Activated CD8-positive, alpha-beta memory T cell treated with anti-CD3 and anti-CD28 coated beads, Interleukin-2, amount 50 U/mL, for 1 hour (primary cell): ENCODE data around the gene LCP1.
"Not testable (repeated sequence)": the region's sequence is repeated elsewhere in the genome, so short reads cannot be mapped to it uniquely, and the experiment has no call there.

Source experiments
- DNase-seq: peaks from one replicate; pipeline ENCODE4 v3.0.0-alpha.2; 2020; ENCODE audit errors: extremely low read depth

The LCP1 gene, protein sequence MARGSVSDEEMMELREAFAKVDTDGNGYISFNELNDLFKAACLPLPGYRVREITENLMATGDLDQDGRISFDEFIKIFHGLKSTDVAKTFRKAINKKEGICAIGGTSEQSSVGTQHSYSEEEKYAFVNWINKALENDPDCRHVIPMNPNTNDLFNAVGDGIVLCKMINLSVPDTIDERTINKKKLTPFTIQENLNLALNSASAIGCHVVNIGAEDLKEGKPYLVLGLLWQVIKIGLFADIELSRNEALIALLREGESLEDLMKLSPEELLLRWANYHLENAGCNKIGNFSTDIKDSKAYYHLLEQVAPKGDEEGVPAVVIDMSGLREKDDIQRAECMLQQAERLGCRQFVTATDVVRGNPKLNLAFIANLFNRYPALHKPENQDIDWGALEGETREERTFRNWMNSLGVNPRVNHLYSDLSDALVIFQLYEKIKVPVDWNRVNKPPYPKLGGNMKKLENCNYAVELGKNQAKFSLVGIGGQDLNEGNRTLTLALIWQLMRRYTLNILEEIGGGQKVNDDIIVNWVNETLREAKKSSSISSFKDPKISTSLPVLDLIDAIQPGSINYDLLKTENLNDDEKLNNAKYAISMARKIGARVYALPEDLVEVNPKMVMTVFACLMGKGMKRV

DNA sequence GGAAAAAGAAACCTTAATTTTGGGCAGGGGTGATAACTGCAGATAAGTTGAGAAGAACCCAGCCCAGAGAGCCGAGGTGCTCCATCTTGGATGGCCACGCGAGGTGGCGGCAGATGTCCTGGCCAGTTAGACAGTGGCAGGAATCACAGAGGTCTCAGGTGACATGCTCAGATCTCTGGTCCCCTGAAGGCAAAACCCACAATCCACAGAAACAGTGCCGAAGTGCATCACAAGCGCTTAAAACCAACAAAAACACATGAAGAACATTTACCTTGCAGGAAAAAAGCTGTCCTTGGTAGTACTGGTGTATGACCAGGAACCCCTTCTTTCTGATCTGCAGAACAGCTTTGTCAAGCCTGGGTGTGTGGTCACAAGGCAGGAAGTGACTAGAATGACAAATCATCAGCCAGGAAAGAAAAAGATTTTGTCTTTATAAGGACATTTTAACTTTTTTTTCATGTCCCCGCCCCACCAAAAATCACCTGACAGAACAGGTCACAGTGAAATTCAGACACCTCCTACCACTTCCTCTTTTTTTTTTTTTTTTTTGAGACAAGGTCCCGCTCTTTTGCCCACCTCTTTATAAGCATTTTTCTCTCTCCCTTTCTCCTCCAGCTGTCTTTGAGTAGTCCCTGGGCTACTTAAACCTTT is at the start of gene LCP1:
LCP1 (minus strand) TSS at position 338 of the 651 bp plus-strand sequence. CDS start 22,515 bp downstream, outside the sequence.
- peak; percentile 69 for DNase-seq

DNA sequence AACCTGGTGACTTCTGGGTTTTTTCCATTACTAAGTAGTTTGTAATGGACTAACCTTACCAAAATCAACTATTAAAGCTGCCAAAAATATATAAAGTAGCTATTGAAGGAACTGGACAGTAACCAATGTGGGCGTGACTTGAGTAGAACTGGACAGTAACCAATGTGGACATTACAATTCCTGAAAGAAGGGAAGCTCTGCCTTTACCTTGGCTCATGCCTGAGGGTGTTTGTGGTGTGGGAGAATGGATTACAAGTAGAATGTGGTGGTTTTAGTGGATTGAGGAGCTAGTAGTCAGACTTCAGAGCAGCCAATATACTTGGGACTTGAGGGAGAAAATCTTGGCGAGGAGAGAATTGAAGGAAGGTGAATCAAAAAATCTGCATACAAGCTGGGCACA is 47.3 kb upstream of the LCP1 start:
- DNase-seq: no peak

DNA sequence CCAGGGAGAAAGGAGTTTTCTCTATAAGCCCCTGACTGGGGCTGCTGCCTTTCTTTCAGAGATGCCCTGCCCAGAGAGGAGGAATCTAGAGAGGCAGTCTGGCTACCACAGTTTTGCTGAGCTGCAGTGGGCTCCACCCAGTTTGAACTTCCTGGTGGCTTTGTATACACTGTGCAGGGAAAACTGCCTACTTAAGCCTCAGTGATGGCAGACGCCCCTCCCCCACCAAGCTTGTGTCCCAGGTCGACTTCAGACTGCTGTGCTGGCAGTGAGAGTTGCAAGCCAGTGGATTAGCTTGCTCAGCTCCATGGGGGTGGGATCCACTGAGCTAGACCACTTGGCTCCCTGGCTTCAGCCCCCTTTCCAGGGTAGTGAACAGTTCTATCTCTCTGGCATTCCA is 38.3 kb upstream of the LCP1 start:
- DNase-seq: not testable (repeated sequence)

DNA sequence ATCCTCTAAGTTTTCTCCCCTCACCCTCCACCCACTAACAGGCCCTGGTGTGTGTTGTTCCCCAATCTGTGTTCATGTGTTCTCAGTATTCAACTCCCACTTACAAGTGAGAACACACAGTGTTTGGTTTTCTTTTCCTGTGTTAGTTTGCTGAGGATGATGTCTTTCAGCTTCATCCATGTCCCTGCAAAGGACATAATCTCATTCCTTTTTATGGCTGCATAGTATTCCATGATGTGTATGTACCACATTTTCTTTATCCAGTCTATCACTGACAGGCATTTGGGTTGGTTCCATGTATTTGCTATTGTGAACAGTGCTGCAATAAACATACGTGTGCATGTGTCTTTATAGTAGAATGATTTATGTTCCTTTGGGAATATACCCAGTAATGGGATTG is 32.8 kb upstream of the LCP1 start:
- not testable (repeated sequence) for DNase-seq

DNA sequence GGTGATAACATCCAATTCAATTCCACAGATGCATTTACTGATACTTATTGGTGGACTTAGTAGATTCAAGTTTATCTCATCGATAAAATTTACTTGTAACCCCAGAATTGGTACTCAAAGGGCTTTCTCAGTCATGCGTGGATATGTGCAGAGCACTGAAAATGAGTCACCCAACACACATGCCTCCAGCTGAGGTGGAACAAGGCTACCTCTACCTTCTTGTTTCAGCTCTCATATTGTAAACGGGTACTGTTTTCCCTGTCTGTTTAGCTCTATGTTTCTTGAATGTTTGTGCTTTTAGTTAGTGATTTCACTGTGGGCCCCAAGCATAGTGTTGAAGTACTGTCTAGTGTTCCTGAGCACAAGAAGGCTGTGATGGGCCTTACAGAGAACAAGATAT is 31.3 kb upstream of the LCP1 start:
- no peak for DNase-seq

DNA sequence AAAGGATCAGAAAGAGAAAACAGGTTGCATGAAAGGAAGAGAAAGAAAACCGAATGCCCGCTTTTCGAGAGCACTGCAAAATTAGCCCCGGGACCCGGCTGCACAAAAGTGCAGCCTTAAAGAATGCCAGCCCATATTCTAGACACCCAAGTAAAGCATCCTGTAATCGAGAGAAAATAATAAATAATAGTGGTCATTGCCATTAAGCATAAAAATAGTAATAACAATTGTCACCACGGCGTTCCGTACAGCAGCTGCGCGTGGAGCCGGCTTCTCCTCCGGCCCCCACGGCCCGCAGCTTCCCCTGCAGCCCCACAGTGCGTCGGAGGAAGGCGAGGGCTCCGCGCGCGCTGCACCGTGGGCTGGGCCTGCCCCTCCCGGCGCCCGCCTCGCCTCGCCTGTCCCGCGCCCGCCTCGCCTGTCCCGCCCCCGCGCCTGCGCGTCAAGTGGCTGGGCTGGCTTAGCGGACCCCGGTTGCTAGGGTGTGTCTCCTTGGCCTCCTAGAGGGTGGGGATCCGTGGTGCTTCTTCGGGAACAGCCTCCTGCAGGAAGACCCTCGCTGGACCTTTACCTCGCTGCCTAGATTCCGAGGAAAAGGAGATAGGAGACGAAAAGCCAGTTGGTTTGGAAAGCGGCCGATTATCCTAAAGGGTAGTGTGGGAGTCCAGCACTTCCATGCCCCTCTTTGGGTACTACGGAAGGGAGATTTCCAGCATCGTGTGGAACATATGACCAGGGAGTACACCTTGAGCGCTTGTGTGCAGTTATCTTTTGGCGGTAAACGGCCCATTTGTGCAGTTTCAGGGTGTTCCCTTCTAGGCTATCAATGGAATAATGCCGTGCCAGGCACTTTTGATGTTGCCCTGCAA is 29.7 kb upstream of the LCP1 start, which contains the start of gene LRRC63:
LRRC63 (plus strand) TSS at position 446 of the 869 bp plus-strand sequence. CDS start 1,107 bp downstream, outside the sequence.
- DNase-seq: peak; percentile 47

DNA sequence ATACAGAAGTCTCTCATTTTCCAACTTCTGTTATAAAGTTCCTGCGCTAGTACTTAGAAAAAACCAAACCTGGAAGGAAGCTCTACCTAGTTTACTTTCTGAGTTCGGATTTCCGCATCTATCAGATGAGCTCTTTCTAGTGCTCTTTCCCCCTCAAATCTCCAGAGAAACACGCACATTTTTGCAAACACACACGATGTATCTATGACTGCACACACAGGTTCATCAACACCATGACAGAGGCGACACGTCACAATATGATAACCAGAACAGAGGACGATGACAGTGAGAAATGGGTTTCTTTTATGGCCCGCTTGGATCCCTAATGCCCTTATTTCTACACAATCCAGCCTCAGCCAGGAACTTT is 29.1 kb upstream of the LCP1 start:
- DNase-seq: peak; percentile 36

DNA sequence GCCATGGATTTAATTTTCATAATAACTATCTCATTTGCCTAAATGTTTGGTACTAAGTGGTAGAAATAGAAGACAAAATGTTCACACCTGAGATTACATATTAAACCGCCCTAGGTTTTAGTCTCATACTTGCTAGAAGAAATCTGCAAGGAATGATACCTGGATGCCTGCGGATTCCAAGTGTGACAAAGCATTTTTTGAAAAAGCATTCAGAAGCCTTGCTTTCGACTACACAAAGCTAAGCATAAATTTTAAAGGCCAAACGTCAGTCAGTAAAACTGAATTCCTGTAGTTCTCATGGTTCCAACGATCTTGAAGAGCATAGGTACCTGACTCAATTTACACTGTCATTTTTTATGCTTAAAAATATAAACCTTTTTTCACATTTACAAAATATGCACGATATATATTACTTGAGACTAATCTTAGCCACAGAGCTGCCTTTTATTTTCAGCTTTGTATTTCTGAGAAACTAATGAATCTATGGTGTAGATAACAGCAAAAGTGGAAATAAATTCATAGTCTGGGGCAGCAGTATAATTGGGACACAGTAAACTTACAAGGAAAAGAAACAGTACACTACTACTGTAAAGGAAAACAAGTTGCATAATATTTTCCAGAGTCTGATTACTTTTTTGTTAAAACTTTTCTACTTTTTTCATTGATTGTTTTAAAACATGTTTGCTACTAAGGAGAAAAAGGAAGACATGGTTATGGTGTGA is 28.5 kb upstream of the LCP1 start:
- DNase-seq: no peak

DNA sequence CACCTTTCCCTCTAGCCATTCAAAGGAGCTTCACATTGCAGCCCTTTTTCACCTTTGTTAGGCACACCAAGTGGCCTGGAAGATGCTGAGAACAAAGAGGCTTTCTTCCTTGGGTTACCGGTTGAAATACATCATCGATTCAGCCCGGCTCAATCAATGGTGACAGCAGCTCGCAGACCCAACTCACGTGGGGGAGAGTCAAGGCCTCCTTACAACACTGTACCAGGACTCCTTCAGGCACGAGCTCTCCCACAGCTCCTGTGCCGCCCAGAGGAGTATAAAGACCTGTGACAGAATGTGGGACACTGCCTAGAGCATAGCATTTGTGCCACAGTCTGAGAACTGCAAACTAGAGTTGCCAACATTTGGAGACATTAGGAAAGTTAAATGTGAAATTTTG is 25.9 kb upstream of the LCP1 start:
- DNase-seq: no peak

DNA sequence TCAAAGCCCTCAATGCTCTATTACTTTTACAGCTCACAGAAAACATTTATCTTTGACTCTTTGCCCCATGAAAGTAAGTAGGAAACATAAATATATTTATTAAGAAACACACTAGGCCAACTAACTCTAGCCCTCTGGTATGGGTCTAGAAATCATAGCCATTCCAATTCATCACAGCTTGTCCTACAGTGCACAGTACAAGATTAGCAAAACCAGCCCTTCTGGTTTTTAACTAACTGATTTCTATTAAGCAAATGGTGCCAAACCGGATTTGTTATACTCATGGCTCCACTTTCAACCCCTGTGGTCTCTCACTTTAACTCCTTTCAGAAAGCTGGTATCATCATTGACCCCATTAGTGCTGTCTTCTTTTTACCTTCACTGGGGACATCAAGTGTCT is 24.2 kb upstream of the LCP1 start:
- DNase-seq: no peak

DNA sequence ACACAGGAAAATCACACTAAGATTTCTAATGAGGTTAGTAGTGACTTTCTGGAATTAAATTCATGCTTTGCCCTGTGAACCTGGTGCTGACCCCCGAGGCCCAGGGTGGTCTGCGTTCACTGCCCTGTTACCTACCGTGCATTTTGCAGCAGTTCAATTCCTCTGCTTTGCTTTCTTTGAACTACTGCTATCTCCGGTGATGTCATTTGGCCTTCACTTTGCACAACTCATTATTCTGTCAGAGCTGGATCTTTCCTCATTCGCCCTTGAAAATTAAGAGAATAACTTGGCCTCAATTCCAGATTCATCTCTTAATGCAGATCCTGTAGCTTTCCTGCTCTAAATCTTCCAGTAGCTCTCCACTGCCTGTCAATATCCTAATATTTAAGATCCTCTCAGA is 21.0 kb upstream of the LCP1 start:
- DNase-seq: no peak

DNA sequence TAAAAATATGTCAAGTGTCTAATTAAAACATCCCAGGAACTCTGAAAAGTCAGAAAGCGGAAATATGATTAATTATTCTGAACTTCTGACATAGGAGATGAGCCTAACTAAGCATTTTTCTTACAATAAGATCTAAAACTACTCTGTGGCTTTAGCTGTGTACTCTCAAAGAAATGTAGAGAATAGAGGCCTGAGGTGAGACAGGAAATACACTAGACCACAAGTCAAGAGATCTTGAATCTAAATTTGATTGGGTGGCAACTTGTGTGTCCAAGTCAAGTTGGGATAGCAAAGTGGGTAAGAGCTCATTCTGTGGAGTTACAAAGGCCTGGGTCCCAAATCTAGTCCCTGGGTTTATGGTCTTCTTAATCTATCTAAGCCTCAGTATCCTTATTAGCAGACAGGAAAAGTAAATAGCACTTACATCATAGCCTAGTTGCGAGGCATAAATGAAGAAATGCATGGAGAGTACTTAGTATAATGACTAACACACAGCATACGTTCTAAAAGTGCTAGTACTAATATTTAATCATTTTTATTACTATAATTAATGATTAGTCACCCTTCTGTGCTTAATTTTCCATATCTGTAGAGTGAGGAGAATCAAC is 20.3 kb upstream of the LCP1 start:
- DNase-seq: no peak

DNA sequence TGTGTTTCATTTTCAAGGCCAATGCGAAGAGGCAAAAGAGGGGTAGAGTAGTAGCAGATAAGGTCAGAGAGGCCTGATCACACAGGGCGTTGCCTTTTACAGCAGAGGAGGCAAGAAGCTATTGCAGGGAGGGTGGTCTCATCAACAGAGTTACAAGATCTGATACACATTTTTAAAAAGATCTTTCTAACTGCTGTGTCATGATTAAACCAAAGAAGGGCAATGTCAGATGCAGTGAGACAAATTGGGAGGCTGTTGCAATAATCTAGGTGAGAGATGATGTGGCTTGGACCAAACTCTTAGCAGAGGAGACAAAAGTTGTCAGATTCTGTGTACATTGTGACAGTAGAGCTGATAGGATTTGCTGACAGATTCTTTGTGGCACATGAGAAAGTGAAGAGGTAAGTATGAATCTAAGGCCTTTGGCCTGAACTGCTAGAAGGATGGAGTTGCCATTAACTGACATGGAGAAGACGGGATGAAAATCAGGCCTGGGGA is 16.8 kb upstream of the LCP1 start:
- no peak for DNase-seq

DNA sequence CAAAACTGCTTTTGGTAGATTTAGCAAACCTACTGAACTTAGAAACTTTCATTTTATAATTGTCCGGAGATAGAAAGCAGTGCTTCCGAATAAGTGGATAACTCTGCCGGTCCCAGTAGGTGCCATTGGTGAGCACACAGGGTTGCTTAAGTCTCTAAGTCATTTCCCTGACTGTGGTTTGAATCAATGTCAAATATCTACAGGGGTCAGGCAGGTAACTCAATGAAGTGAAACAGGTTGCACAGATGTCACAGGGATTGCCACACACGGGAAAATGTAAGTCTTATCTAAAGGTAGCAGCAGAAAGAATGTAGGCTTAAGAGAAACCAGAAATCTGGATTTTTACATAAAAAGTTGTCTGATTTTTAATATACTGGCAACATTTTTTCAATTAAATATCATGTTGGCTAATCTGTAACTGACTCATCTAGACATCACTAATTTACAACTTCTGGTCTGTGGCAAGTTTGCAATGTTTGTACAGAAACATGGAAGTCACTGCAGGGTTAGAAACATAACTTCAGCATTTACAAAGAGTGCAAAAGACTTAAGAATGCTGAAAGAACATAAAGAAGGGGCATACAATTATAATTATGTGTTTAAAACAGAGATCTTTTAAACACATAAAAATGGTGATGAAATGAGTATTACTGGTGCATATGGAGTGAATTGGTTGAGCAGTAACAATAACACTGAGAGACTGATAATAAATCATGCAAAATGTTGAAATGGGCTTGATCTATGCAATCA is 15.5 kb upstream of the LCP1 start:
- DNase-seq: no peak

DNA sequence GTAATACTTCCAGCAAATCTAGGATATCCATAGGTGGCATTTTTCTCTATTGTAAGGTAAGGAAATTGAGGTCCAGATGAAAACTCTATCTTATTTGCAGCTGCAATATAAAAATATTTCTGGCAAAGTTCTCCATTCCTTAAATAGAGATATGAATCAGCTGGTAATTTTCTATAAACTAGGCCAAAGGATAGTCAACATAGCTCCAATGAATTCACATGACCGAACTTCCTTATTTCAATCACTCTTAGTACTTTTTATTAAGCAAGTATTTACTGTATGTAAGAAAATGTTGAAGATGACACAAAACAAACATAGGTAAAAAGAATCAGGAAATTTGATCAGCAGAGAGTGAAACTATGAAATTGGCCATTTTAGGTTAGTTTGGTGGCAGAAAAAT is 13.0 kb upstream of the LCP1 start:
- DNase-seq: no peak

DNA sequence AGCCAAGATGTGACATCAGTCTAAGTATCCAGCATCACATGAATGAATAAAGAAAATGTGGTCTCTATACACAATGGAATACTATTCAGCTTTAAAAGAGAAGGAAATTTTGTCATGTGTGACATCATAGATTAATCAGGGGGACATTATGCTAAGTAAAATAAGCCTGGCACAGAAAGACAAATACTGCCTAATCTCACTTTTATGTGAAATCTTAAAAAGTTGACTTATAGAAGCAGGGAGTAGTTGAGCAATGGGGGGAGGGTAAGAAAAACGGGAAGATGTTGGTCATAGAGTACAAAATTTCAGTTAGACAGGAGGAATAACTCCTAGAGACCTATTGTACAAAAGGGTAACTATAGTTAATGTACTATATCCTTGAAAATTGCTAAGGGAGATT is 10.4 kb upstream of the LCP1 start:
- no peak for DNase-seq

DNA sequence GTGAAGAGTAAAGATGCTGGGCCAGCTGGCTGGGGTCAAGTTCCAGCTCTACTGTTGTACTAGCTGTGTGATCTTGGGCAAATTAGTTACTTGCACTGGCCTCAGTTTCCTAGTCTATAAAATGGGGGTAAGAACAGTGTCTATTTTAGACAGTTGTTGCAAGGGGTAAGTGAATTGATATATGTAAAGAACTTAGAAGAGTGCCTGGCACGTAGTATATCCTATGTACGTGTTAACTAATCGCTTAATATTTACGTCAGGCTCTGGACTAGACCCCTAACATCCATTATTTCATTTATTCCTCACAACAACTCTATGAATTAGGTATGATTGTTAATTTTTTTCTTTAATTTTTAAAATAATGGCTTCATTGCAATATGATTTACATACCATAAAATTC is 3.7 kb upstream of the LCP1 start:
- no peak for DNase-seq

DNA sequence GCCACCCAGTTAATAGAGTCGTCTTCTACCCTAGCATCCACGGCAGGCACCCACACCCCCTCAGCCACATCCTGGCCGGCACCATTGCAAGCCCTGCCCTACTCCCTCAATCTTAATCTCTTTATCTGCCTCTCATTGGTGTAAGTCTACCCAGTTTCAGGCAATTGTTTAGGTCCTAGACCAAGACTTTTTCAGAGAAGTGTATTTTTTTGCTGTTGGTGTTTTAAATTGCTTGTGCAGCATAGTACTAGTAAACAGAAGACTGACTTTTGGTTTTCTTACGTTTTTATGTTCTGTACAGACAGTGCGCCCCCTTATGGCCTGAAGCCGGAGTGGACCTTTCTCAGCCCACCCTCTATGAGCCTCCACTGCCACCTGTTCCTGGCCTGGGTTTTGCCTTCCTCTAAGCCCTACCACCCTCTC is 2.3 kb upstream of the LCP1 start:
- DNase-seq: peak; percentile 53

DNA sequence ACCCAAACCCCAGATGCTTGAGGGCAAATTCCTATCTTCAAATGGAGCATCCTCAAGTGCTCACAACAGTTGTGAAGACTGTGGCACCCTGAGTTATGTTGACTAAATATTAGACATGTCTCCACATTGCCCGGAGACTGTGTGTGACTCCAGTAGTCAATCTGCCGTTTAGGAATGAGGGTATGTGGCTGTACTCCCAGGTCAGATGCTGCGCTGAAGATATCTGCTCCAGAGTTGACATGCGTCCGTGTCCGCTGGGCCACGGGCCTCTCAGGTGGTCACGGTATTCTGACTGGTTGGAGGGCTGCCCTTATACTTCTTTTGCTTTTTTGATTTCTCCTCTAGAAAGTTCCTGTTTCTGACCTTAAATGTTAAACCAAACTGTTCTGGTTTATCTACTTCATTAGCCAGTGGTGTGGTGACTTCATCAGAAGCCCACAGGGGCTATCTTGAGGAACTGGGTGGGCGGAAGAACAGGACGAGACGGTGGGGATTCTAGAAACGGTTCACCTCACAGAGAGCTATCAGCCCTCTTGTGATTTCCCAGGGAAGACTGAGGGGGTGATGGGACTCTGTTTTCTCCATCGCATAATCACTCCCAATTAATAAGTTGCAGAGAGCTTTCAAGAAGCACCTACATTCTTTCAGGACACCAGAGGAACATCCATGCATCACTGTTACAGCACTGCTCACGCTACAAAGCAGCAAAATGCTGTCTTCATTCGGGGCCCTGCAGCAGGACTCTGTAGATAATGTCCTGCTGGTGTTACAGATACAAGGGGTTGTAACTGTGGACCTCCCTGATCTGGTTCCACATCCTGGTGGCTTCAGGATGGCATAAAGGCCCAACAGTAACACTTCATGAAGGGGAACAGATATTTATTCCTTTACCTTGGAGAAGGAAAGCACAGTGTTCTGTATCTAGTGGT is 1.3 kb upstream of the LCP1 start:
- no peak for DNase-seq
